SKM-1 (cell line): ENCODE data around the gene C2orf76.
"Not testable (repeated sequence)": the region's sequence is repeated elsewhere in the genome, so short reads cannot be mapped to it uniquely, and the experiment has no call there.

Experiments
- DNase-seq: peaks from one replicate; lab custom pipeline; 2025; ENCODE audit not compliant: unreplicated experiment; lab: John Stamatoyannopoulos, UW

C2orf76 gene

DNA sequence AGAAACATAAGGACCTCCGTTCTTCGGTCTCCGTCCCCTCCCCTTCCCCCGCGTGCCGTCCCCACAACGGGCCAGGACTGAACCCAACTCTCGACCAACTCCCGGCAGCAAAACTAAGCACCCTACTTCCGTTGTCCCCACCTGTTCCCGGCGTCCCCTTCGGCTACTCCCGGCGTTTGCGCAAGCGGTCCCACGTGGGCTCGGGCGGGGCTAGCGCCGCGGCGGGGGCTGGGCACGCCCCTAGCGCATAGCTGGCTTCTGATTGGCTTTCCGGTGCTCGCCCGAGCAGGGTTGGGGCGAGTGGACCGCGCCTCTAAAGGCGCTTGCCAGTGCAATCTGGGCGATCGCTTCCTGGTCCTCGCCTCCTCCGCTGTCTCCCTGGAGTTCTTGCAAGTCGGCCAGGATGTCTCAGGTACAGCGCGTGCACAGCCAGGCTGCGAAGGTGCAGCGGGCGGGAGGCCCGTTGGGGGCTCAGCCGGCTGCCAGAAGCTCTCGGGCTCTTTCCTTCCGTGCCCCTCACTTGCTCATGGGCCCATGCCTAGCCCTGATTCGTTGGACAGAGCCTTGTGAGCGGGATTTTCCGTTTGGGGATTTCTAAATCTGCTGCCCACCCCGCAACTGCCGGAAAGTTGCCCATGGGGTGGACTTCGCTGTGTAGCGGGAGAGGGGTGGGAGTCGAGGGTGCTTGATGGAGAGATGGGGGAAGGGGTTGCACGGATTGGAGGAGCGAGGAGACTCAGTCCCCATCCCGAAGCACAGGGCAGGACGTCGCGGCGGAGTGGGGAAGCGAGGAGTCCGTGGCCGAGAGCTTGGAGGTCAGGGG lies at the start of gene C2orf76, which contains the start of gene DBI:
Gene C2orf76 (minus strand): TSS at position 186 of the 823 bp plus-strand sequence. CDS start 26,875 bp downstream, outside the sequence.
Gene DBI (plus strand): TSS at position 329 of the 823 bp plus-strand sequence. CDS start 75 bp downstream, at position 404.
- DNase-seq, result peak; percentile 96

DNA sequence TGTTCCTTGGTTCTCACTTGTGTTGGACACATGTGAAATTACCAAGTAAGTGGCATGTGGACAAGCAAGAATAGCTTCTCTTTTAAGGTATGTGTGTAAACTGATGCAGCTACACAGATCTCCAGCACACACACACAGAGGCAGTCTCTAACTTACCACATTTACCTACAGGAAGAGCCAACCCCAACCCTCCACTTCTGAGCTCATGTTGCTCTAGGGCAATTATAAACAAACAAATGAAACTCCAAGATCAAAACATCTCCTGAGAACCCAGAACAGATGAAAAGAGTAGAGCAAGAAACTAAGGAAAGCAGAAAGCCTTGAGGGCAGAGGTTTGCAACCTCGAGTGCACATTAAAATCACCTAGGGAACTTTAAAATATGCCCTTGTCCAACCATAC lies 49.0 kb upstream of the C2orf76 start:
- no peak for DNase-seq

DNA sequence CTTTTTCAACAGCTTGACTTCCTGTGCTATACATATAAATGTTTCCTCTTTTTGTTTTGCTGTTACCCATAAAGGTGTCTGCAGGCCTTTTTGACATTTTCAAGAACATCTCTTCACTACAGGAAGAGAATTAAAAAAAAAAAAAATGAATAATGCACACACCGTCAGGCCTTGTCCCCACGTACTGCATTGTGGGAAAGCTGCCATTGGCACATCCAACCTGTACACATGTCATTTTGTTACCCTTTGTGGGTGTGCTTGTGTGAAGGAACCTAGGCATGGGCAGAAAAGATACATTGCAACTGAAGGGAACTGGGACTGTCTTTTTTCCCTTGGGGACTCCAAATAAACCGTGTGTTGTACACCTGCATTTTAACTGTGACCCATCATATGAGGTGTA lies 48.3 kb upstream of the C2orf76 start:
- no peak for DNase-seq

DNA sequence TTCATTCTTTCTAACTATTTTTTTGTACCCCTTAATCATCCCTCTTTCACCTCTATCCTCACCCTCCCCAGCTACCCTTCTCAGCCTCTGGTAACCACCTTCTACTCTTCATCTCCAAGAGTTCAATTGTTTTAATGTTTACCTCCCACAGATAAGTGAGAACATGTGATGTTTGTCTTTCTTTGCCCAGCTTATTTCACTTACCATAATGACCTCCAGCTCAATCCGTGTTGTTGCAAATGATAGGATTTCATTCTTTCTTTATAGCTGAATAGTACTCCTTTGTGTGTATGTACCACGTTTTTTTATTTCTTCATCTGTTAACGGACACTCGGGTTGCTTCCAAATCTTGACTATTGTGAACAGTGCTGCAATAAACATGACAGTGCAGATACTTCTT lies 42.9 kb upstream of the C2orf76 start:
- no peak for DNase-seq

DNA sequence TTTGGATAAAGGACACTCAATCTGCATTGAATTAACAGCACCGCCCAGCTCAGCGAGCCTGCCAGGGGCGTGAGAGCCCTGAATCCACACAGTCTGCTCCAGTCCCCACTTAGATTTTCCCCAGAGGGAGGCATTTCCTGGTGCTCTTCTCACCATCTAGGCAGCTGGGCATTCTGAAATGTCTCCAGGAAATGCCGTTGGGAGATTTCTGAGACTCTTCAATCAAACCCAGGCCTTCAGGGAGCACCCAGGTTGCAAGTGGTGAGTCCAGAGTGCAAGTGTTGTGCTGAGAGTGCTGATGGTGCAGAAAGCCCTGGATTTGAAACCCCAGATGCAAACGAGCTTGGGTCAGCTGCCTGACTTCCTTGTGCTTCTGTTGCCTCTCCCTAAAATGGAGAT lies 41.6 kb upstream of the C2orf76 start:
- no peak for DNase-seq

DNA sequence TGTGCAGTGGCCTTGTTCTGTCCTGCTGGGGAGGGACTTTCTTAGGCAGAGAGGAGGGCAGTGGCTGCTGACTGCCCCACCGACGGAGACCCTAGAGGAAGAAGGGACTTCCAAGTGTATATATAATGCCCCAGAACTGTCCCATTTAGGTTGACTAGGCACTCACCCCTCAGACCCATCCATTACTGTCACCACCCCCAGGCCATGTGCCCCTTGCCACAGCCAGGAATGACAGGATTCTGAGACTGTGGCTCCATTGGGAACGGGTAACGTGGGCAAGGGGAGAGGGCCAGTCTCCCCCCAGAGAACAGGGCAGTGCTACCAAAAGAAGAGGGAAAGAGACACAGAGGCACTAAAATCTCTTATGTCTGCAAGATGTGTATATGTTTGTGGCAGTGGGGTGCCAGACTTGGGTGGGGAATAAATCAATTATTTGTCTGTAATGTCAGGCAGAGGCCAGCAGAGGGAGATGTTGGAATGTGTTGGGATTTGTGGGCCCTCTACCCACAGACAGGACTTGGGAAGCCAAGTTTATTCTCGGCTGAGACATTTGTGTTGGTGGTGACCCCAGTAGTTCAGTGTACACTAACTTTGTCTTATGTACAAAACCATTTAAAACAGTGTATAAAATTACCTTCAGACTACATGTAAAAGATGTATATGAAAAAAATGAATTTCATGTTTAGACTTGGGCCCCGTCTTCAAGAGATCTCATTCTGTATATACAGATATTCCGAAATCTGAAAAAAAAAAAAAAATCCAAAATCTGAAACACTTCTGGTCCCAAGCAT lies 41.0 kb upstream of the C2orf76 start:
- peak; percentile 43 for DNase-seq

DNA sequence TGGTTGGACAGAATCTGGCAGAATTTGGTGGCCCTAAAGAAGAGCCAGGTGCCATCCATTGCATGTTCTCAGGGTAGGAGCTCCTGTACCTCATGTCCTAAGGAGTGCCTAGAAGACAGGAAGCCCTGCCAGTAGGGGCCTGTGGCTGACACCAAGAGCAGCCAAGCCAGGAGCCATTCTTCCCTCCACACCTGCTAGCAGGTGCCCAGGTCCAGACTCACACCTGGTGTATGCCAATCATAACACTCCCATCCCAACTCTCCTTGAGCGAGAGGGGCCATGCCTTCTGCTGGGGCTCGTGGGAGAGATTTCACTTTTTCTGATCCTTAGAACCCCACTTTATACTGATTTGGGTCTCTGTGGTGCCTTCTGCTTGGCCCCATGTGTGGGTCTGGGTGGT lies 38.5 kb upstream of the C2orf76 start:
- no peak for DNase-seq

DNA sequence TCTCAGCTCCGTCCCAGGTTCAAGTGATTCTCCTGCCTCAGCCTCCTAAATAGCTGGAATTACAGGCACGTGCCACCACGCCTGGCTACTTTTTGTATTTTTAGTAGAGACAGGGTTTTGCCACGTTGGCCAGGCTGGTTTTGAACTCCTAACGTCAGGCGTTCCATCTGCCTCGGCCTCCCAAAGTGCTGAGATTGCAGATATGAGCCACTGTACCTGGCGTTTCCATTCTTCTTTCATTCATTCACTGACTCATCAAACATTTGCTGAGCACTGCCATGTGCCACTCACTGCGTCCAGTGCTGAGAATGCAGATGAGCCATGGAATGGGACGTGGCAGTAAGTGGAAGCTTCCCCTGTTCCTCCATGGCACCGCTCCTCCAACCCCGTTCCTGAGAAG lies 37.0 kb upstream of the C2orf76 start:
- not testable (repeated sequence) for DNase-seq

DNA sequence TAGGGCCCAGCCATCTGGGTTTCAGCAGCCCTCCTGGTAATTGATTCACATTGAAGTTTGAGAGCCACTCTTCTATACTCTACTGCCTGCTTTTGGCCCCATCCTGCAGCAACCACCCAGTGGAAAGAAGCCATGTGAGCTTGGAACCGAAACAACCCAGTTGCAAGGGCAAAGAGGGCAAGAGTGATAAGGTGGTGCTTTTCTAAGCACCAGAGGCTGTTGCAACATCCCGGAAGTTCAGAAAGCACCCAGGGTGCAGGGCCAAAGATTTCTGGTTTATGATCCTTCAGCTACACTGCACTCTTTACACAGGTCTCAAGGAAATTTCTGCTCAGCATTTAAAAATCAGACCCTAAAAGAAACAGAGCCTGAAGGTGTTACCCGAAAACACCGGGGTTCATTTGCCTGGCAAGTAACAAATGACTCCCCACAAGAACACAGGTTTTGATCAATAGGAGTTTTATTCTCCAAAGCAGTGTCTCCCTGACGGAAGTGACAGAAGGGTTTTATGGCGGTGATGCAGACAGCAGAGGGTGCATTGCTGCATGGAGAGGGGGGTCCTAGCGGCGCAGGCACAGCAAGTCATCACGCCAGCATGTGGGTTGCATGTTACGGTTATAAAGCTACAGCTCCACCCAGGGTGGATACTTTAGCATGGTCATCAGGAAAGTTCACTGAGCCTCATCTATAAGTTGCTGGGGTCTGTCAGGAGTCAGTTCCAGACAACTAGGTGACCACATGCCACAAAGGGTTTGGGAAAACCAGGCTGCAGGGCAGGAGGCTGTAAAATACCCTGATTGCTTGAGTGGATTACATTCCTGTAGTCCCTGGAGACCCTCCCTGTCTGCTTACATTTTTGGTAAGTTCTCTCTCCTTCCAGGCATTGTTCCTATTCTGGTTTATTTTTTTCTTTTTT lies 36.3 kb upstream of the C2orf76 start:
- DNase-seq, result peak; percentile 44

DNA sequence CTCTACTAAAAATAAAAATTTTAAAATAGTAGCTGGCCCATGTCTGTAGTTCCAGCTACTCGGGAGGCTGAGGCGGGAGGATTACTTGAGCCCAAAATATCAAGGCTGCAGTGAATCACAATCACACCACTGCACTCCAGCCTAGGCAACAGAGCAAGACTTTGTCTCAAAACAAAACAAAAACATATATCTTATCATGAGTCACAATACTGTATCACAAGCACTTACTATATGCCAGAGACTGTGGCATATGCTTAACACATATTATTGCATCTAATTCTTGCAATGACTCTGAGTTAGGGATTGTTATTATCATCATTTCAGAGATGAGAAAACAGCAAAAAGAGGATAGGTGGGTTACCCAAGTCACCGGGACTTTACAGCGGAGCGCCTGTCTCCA lies 35.5 kb upstream of the C2orf76 start:
- DNase-seq, result no peak

DNA sequence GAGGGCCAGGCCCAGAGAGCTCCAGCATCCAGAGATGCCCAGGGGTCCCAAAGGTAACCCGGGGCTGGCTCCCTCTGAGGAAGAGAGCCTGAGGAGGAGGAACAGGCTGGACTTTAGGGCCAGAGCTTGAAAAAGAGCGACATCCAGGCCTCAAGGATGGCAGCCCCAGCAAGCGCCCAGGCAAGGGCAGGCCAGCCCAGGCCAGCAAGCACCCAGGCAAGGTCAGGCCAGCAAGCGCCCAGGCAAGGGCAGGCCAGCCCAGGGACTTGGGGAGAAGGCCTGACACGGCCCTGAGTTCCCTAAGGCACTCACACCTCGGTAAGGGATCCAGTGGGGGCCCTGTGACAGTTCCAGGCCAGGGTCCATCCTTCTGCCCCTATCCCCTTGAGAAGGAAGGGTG lies 30.6 kb upstream of the C2orf76 start:
- DNase-seq, result no peak

DNA sequence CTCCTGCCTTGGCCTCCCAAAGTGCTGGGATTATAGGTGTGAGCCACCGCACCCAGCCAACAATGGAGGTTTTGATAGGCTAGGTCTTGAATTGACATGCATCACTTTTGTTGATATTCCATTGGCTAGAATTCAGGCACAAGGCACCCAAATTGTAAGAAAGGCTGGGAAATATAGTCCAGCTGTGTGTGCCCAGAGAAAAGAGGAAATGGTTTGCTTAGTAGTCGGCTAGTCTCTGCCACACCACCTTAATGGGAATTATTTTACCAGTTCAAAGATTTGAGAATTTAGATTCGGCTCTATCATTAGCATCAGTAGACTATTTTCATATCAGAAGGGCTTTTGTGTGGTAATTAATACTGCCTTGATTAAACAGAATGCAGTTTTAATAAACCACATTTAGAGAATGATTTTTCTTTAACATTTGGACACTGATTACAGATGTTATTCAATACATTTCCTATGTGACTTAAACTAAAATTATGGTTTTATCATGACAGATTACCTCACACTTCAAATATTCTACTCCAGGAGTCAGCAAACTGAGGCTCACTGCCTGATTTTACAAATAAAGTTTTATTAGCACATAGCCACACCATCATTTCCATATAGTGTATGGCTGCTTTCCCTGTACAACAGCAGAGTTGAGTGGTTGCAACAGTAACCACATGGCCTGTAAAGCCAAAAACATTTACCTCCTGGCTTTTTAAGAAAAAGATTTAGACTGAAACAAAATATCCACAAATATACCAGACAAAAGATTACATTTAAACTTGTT lies 27.5 kb upstream of the C2orf76 start:
- no peak for DNase-seq

DNA sequence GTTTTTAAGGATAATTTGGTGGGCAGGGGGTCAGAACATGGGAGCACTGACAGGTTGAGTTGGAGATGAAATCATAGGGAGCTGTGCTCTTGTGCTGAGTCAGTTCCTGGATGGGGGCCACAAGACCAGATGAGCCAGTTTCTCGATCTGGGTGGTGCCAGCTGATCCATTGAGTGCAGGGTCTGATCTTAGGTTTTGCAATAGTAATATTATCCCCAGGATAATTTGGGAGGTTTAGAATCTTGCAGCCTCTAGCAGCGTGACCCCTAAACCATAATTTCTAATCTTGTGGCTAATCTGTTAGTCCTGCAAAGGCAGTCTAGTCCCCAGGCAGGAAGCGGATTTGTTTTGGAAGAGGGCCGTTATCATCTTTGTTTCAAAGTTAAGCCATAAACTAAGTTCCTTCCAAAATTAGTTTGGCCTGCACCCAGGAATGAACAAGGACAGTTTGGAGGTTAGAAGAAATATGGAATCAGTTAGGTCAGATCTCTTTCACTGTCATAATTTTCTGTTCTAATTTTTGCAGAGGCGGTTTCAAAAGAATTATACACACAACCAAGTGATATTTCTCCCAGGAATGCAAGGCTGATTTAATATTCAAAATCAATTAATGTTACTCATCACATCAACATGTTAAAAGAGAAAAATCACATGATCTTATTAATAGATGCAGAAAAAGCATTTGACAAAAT lies 23.1 kb upstream of the C2orf76 start:
- no peak for DNase-seq

DNA sequence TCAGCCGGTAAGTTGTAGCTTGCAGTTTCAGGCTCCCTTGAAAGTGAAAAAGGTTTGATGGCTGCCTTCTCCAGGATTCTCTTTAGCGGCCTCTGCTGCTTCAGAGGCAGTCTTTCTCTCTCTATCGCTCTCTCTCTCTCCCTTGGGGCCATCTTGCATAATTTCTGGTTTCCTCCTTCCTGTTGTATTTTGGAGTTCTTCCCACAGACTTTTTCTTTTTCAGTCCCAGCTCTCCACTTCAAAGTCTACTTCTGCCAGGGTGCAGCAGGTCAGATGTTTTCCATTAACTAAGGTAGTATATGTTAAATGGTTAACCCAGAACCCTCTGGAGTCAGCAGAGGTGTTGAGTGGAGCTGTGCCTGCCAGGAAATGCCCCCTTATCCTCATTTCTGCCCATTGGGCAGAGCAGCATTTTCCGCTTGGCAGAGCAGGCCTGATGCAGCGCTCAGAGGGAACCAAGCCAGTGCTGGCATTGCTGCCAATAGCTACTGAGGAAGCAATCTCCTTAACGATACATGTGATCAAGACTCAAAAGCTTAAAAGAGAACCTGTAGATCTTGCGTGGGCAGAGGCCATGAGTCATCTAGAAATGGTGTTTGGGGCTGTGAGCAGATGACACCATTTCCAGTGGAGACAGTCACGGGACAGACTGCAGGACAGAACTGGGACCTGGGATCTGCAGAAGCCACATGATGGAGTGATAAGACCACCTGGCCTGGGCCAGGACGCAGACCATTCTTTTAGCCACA lies 20.9 kb upstream of the C2orf76 start:
- DNase-seq, result peak; percentile 74

DNA sequence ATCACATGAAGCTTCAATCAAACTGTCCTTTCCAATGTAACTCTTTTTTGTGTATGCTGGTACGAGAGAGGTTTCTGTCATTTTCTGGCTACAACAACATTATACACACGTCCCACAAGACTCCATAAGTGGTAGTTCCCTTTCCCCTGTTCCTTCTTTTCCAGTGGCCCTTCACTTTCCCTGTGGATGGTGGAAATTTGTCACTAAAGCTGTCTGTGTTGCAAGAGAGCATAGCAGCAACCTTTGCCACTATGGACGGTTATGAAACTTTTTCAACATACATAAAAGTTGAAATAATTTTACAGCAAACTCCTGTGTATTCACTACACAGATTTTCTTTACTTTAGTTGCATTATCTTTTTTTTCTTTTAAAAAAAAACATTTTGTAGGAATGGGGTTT lies 18.8 kb upstream of the C2orf76 start:
- DNase-seq, result no peak

DNA sequence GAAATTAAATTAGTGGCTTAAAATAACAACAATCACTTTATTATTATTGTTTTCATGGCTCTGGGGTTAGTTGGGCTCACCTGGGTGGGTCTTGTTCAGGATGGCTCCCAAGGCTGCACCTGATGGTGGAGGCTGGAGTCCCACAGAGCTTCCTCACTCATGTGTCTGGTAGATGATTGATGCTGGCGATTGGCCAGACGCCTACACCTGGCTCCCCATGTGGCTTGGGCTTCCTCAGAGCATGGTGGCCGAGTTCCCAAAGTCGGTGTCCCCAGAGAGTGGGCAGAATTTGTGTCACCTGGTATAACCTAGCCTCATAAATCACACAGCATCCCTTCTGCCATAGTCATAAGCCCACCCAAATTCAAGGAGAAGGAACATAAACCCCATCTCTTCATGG lies 18.3 kb upstream of the C2orf76 start:
- DNase-seq, result no peak

DNA sequence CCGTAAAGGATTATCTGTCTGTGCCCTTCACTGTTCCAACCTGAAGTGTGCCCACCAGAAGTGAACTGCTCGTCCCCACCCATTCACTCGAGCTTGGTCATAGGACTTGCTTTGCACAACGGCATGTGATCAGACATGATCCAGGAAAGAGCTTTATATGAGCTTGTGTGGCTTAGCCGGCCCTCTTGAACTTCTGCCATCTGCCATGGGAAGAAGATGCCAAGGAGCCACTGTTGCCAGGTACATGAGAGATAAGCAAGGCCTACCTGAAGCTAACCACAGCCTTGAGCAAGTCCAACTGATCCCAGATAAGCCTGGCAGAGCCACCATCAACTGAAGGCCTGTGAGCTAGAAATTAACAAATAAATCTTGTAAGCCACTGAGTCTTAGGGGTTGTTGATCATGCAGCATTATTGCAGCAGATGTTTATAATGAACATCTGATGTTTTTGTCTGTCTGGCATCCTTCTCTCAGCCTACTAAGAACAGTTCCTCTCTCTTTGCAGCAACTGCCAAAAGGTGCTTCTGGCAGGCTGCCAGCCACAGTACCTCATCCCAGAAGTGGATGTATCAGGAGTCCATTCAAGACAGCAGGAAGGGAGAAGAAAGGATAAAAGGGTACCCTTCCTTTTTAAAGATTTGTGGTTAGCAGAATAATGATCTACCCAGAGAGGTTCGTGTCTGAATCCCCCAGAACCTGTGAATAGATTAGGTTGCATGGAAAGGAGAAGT lies 16.9 kb upstream of the C2orf76 start:
- no peak for DNase-seq

DNA sequence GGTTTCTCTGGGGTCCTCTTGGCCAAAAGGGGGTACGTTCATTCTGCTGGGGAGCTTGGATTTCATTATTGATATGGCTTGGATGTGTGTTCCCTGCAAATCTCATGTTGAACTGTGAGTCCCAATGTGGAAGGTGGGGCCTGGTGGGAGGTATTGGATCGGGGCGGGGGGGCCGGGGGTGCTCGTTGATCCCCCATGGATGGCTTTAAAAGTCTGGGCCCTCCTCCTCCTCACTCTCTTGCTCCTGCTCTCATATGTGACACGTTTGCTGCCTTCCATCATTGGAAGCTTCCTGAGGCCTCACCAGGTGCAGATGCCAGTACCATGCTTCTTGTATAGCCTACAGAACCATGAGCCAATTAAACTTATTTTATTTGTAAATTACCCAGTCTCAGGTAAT lies 11.9 kb upstream of the C2orf76 start:
- DNase-seq, result no peak
